Activated naive CD4-positive, alpha-beta T cell treated with anti-CD3 and anti-CD28 coated beads, Interleukin-2, amount 10 ng/mL, durations not matched to agents 7 days and 5 days (primary cell): Measurements from ENCODE around the gene NEK8.

Experiments
- CTCF ChIA-PET: fragments of 350-600 bp; sonication (Branson Sonifier 250); formaldehyde crosslinking; loops from one replicate; lab custom pipeline; 2021; ENCODE audit warnings: antibody characterized with exemption; lab: Charles Lee
- DNase-seq: peaks from one replicate; pipeline ENCODE4 v3.0.0-alpha.2; 2020
- H3K27ac Mint-ChIP-seq: one replicate; pipeline ENCODE4 v1.8.0; 2021; ENCODE audit warnings: mild to moderate bottlenecking, moderate library complexity, mixed read lengths
- H3K27me3 Mint-ChIP-seq: one replicate; pipeline ENCODE4 v1.8.0; 2021; ENCODE audit warnings: mild to moderate bottlenecking, mixed read lengths
- H3K36me3 Mint-ChIP-seq: one replicate; pipeline ENCODE4 v1.8.0; 2021; ENCODE audit warnings: mixed read lengths
- H3K4me1 Mint-ChIP-seq: one replicate; pipeline ENCODE4 v1.8.0; 2021; ENCODE audit warnings: mixed read lengths
- H3K4me3 Mint-ChIP-seq: one replicate; pipeline ENCODE4 v1.8.0; 2021; ENCODE audit warnings: mild to moderate bottlenecking, moderate library complexity, mixed read lengths
- H3K9me3 Mint-ChIP-seq: one replicate; pipeline ENCODE4 v1.8.0; 2021; ENCODE audit warnings: mixed read lengths

Gene NEK8

GRCh38 chr17:28728364-28729200, at the start of gene NEK8:
Gene NEK8 (plus strand): TSS chr17:28728788. CDS start chr17:28728814, 26 bp downstream.
- H3K27ac Mint-ChIP-seq, result peak within 1 kb of the TSS; percentile 100
- no peaks in the 10 kb centered on the region for H3K9me3 Mint-ChIP-seq
- no peaks in the 10 kb centered on the region for H3K27me3 Mint-ChIP-seq
- peaks cover 55% of the 10 kb centered on the region for H3K4me1 Mint-ChIP-seq
- H3K4me3 Mint-ChIP-seq, result peak within 1 kb of the TSS; percentile 94
- DNase-seq, result peak; percentile 98
- H3K36me3 Mint-ChIP-seq, result peaks cover 22% of the 10 kb centered on the region
- CTCF ChIA-PET, result interaction anchor here (0.8 to 17.3 kb wide), 13 partner anchors 19 to 453 kb away, joined by 3 to 415 read pairs (median 7); partner anchors contain the start of genes FAM222B, SDF2, SUPT6H and TRAF4

- Mint-ChIP-seq H3K27ac (no peak overlapping the region), H3K36me3 (peaks cover 61% of the 10 kb centered on the region), H3K4me3 (no peak overlapping the region), H3K4me1 (no peaks in the 10 kb centered on the region), H3K27me3 (no peaks in the 10 kb centered on the region), H3K9me3 (no peaks in the 10 kb centered on the region)
- CTCF ChIA-PET, result no interaction called here
- DNase-seq, result no peak
These were observed 45.9 kb upstream of the NEK8 start for GRCh38 chr17:28682655-28683054.

- H3K27me3 Mint-ChIP-seq, result no peaks in the 10 kb centered on the region
- H3K4me1 Mint-ChIP-seq, result no peaks in the 10 kb centered on the region
- CTCF ChIA-PET, result no interaction called here
- no peak overlapping the region for H3K4me3 Mint-ChIP-seq
- no peak overlapping the region for H3K27ac Mint-ChIP-seq
- no peak for DNase-seq
- peaks cover 72% of the 10 kb centered on the region for H3K36me3 Mint-ChIP-seq
- H3K9me3 Mint-ChIP-seq, result no peaks in the 10 kb centered on the region
These were observed 43.6 kb upstream of the NEK8 start for GRCh38 chr17:28684963-28685362.

- CTCF ChIA-PET, result no interaction called here
- Mint-ChIP-seq H3K27me3 (no peaks in the 10 kb centered on the region), H3K4me1 (no peaks in the 10 kb centered on the region), H3K27ac (no peak overlapping the region), H3K9me3 (no peaks in the 10 kb centered on the region), H3K36me3 (peaks cover 76% of the 10 kb centered on the region), H3K4me3 (no peak overlapping the region)
- DNase-seq, result no peak
These were observed 43.2 kb upstream of the NEK8 start for GRCh38 chr17:28685366-28685765.

GRCh38 chr17:28686296-28686695, 42.3 kb upstream of the NEK8 start:
- Mint-ChIP-seq H3K4me1 (no peaks in the 10 kb centered on the region), H3K27me3 (no peaks in the 10 kb centered on the region), H3K27ac (no peak overlapping the region), H3K9me3 (no peaks in the 10 kb centered on the region), H3K36me3 (peaks cover 78% of the 10 kb centered on the region), H3K4me3 (no peak overlapping the region)
- no peak for DNase-seq
- CTCF ChIA-PET, result interaction anchor here (1.0 kb wide), 1 partner anchor 10 kb away, joined by 3 read pairs; no protein-coding TSS in a partner anchor

- Mint-ChIP-seq H3K4me3 (no peak overlapping the region), H3K9me3 (no peaks in the 10 kb centered on the region), H3K27ac (no peak overlapping the region), H3K36me3 (peaks cover 70% of the 10 kb centered on the region), H3K4me1 (no peaks in the 10 kb centered on the region), H3K27me3 (no peaks in the 10 kb centered on the region)
- CTCF ChIA-PET, result interaction anchor here (0.5 to 2.1 kb wide), 5 partner anchors 13 to 180 kb away, joined by 3 to 6 read pairs (median 3); partner anchors contain the start of gene RSKR
- no peak for DNase-seq
These were observed 40.1 kb upstream of the NEK8 start for GRCh38 chr17:28688481-28688880.

- Mint-ChIP-seq H3K27me3 (no peaks in the 10 kb centered on the region), H3K4me3 (no peak overlapping the region), H3K9me3 (no peaks in the 10 kb centered on the region), H3K27ac (peak overlapping the region; percentile 45), H3K36me3 (peaks cover 72% of the 10 kb centered on the region), H3K4me1 (no peaks in the 10 kb centered on the region)
- no peak for DNase-seq
- CTCF ChIA-PET, result interaction anchor here (0.5 to 2.1 kb wide), 5 partner anchors 14 to 179 kb away, joined by 3 to 6 read pairs (median 3); partner anchors contain the start of gene RSKR
These were observed 39.6 kb upstream of the NEK8 start for GRCh38 chr17:28689011-28689410.

GRCh38 chr17:28693869-28694268, 34.7 kb upstream of the NEK8 start:
- H3K27me3 Mint-ChIP-seq, result no peaks in the 10 kb centered on the region
- H3K36me3 Mint-ChIP-seq, result peaks cover 69% of the 10 kb centered on the region
- H3K9me3 Mint-ChIP-seq, result no peaks in the 10 kb centered on the region
- CTCF ChIA-PET, result no interaction called here
- no peak for DNase-seq
- no peak overlapping the region for H3K27ac Mint-ChIP-seq
- H3K4me1 Mint-ChIP-seq, result no peaks in the 10 kb centered on the region
- H3K4me3 Mint-ChIP-seq, result no peak overlapping the region

GRCh38 chr17:28698253-28698941, 30.2 kb upstream of the NEK8 start:
- H3K4me3 Mint-ChIP-seq, result no peak overlapping the region
- no peak overlapping the region for H3K27ac Mint-ChIP-seq
- no peaks in the 10 kb centered on the region for H3K9me3 Mint-ChIP-seq
- H3K36me3 Mint-ChIP-seq, result peaks cover 74% of the 10 kb centered on the region
- no peaks in the 10 kb centered on the region for H3K4me1 Mint-ChIP-seq
- H3K27me3 Mint-ChIP-seq, result no peaks in the 10 kb centered on the region
- CTCF ChIA-PET, result no interaction called here
- no peak for DNase-seq

GRCh38 chr17:28700278-28700677, 28.3 kb upstream of the NEK8 start:
- Mint-ChIP-seq H3K4me1 (no peaks in the 10 kb centered on the region), H3K9me3 (no peaks in the 10 kb centered on the region), H3K4me3 (no peak overlapping the region), H3K27ac (no peak overlapping the region), H3K27me3 (no peaks in the 10 kb centered on the region), H3K36me3 (peaks cover 57% of the 10 kb centered on the region)
- CTCF ChIA-PET, result interaction anchor here (0.9 to 1.3 kb wide), 3 partner anchors 20 to 63 kb away, joined by 3 to 5 read pairs (median 3); partner anchors contain the start of gene RPL23A
- no peak for DNase-seq

- H3K9me3 Mint-ChIP-seq, result no peaks in the 10 kb centered on the region
- H3K4me3 Mint-ChIP-seq, result no peak overlapping the region
- H3K36me3 Mint-ChIP-seq, result peaks cover 55% of the 10 kb centered on the region
- no peaks in the 10 kb centered on the region for H3K27me3 Mint-ChIP-seq
- no peaks in the 10 kb centered on the region for H3K4me1 Mint-ChIP-seq
- CTCF ChIA-PET, result interaction anchor here (1.1 kb wide), 1 partner anchor 26 kb away, joined by 5 read pairs; no protein-coding TSS in a partner anchor
- DNase-seq, result no peak
- no peak overlapping the region for H3K27ac Mint-ChIP-seq
These were observed 27.6 kb upstream of the NEK8 start for GRCh38 chr17:28700830-28701492.

GRCh38 chr17:28702026-28702751, 26.4 kb upstream of the NEK8 start:
- Mint-ChIP-seq H3K36me3 (peaks cover 50% of the 10 kb centered on the region), H3K4me3 (no peak overlapping the region), H3K27me3 (no peaks in the 10 kb centered on the region), H3K27ac (peak overlapping the region; percentile 67), H3K4me1 (no peaks in the 10 kb centered on the region), H3K9me3 (no peaks in the 10 kb centered on the region)
- CTCF ChIA-PET, result interaction anchor here (1.0 to 1.1 kb wide), 2 partner anchors 89 to 415 kb away, joined by 3 read pairs; no protein-coding TSS in a partner anchor
- DNase-seq, result no peak

- H3K9me3 Mint-ChIP-seq, result no peaks in the 10 kb centered on the region
- peaks cover 46% of the 10 kb centered on the region for H3K36me3 Mint-ChIP-seq
- H3K27ac Mint-ChIP-seq, result peak overlapping the region; percentile 67
- H3K4me1 Mint-ChIP-seq, result no peaks in the 10 kb centered on the region
- no peaks in the 10 kb centered on the region for H3K27me3 Mint-ChIP-seq
- no peak overlapping the region for H3K4me3 Mint-ChIP-seq
- no peak for DNase-seq
- CTCF ChIA-PET, result interaction anchor here (1.0 to 1.1 kb wide), 2 partner anchors 90 to 415 kb away, joined by 3 read pairs; no protein-coding TSS in a partner anchor
These were observed 25.8 kb upstream of the NEK8 start for GRCh38 chr17:28702752-28703150.
